ENCODE data around the gene TRAPPC3L. TPM values are rescaled to one million over a fixed set of nuclear protein-coding genes. Genes with fewer than 3 reads are reported as not detected.

Gene TRAPPC3L
- total and polyA plus RNA-seq, 2 of the 8 experiments (the other 6 are each of a cell fraction or from before 2014, with no cell fraction given), result not detected

GRCh38 chr6:116568821-116569755 is 23.6 kb upstream of the TRAPPC3L start (continued):
- no peak for TF ChIP-seq RXRA (IDR thresholded peaks at IDR 0.05; ENCODE audit: insufficient read depth, low read depth, low read length)
- no peak for TF ChIP-seq KDM4A (IDR thresholded peaks at IDR 0.05; ENCODE audit: low read depth, low read length, severe bottlenecking)
- no peak for TF ChIP-seq TAF7 (optimal IDR thresholded peaks at IDR 0.05; ENCODE audit: borderline replicate concordance, low read depth, low read length)
- no peak for TF ChIP-seq TAF1 (IDR thresholded peaks at IDR 0.05; ENCODE audit: low read depth, low read length)

Data from H1 (cell line).